Sigmoid colon (tissue), 7 donors: ENCODE data around the gene MRPS12. TPM values are rescaled to one million over a fixed set of nuclear protein-coding genes. Genes with fewer than 3 reads are reported as not detected.

Experiments used
- DNase-seq: peaks from one replicate; pipeline ENCODE4 v3.0.0-alpha.2; 2019
- H3K27ac ChIP-seq, 4 donors: fragments of 200-600 bp; sonication (generic); one replicate each; pipeline ENCODE4 v1.5.1; 2016 to 2019; ENCODE audit warnings: mild to moderate bottlenecking in 1 of 4
- H3K27me3 ChIP-seq, 3 donors: fragments of 200-600 bp; sonication (generic); one replicate each; pipeline ENCODE4 v1.5.1; 2019; ENCODE audit warnings: mild to moderate bottlenecking in 1 of 3
- H3K36me3 ChIP-seq, 4 donors: fragments of 200-600 bp; sonication (generic); one replicate each; pipeline ENCODE4 v1.5.1; 2016 to 2019
- H3K4me1 ChIP-seq, 4 donors: fragments of 200-600 bp; sonication (generic); one replicate each; pipeline ENCODE4 v1.5.1; 2017 to 2019
- H3K4me3 ChIP-seq, 4 donors: fragments of 200-600 bp; sonication (generic); one replicate each; pipeline ENCODE4 v1.5.1; 2017 to 2019; ENCODE audit warnings: mild to moderate bottlenecking in 2 of 4, moderate library complexity in 1 of 4
- H3K9me3 ChIP-seq, 4 donors: fragments of 200-600 bp in 3 of 4; sonication (generic) in 3 of 4; one replicate each; pipeline versions ENCODE4 v1.5.1 to v1.6.1; 2013 to 2019
- CTCF ChIP-seq, 4 experiments: fragments of 450-650 bp in 3 of 4; fragments of 200-600 bp in 1 of 4; IDR thresholded peaks; one replicate each; pipeline ENCODE4 v1.5.1; 2016 to 2019; ENCODE audit warnings: antibody characterized with exemption in 4 of 4, mild to moderate bottlenecking in 3 of 4, moderate library complexity in 2 of 4
- EP300 ChIP-seq, 4 donors: sonication (generic); formaldehyde crosslinking; IDR thresholded peaks; one replicate each; pipeline ENCODE4 v1.6.1; 2017; ENCODE audit warnings: antibody characterized with exemption in 4 of 4
- POLR2A ChIP-seq, 2 donors: fragments of 450-650 bp; IDR thresholded peaks; one replicate each; pipeline ENCODE4 v1.6.1; 2016; ENCODE audit warnings: antibody characterized with exemption in 2 of 2, mild to moderate bottlenecking in 2 of 2, moderate library complexity in 2 of 2
- POLR2AphosphoS5 ChIP-seq, 4 donors: sonication (generic); formaldehyde crosslinking; IDR thresholded peaks; one replicate each; pipeline ENCODE4 v1.6.1; 2017; ENCODE audit warnings: antibody characterized with exemption in 4 of 4
- WGBS, 2 donors: extraction: QIAGEN DNeasy Blood & Tissue Kit; methylation state at CpG; one replicate each; pipeline ENCODE4 v1.1.7; 2013; 5-methylcytosine and 5-hydroxymethylcytosine counted together
- intact Hi-C: fragments of 100-400 bp; cut with DNase I; formaldehyde crosslinking; loops from one replicate; pipeline ENCODE4 v1.15.1; 2023
- polyA plus RNA-seq, 3 donors: library from polyadenylated mRNA; stranded (reverse); fragments of 200-250 nt; gene quantifications; one replicate each; pipeline ENCODE4 v1.2.3, GENCODE V29; 2013
- total RNA-seq, 4 donors: library from RNA; depleted of rRNA; stranded (reverse); fragments of >200 nt; gene quantifications; one replicate each; pipeline ENCODE4 v1.1.0, GENCODE V29; 2016
- donor health status: healthy with polysubstance abuse.
- donor health status: Bipolar disorder and iron deficiency.
- donor health status: healthy.

The MRPS12 gene
- total and polyA plus RNA-seq, 7 donors: 25.0 to 74.4 (median 30.7) TPM

- Histone ChIP-seq H3K36me3 (peaks cover 0 to 23% (median 3%) of the 10 kb centered on the region in 4 donors), H3K4me1 (no peaks in the 10 kb centered on the region), H3K27ac (no peak overlapping the region), H3K4me3 (no peak overlapping the region), H3K27me3 (no peaks in the 10 kb centered on the region), H3K9me3 (no peaks in the 10 kb centered on the region)
- intact Hi-C loops: no loop called here
- DNase-seq: no peak
- TF ChIP-seq POLR2AphosphoS5 (IDR thresholded peaks at IDR 0.05) (no peak), CTCF (IDR thresholded peaks at IDR 0.05) (no peak), POLR2A (IDR thresholded peaks at IDR 0.05) (no peak), EP300 (IDR thresholded peaks at IDR 0.05) (no peak)
- WGBS, 2 donors: 77 to 90% methylated on average over 20 of the region's 20 CpGs
These were observed 11.9 kb downstream of the MRPS12 start for GRCh38 chr19:38942471-38943181.

- peaks cover 0 to 6% (median 5%) of the 10 kb centered on the region in 4 donors for H3K4me1 ChIP-seq
- H3K9me3 ChIP-seq: no peaks in the 10 kb centered on the region
- intact Hi-C loops: no loop called here
- TF ChIP-seq CTCF (IDR thresholded peaks at IDR 0.05): no peak
- TF ChIP-seq POLR2AphosphoS5 (IDR thresholded peaks at IDR 0.05): no peak
- no peak for TF ChIP-seq EP300 (IDR thresholded peaks at IDR 0.05)
- TF ChIP-seq POLR2A (IDR thresholded peaks at IDR 0.05): no peak
- no peak for DNase-seq
- H3K4me3 ChIP-seq: no peak overlapping the region
- no peak overlapping the region for H3K27ac ChIP-seq
- peaks cover 0 to 23% (median 3%) of the 10 kb centered on the region in 4 donors for H3K36me3 ChIP-seq
- no peaks in the 10 kb centered on the region for H3K27me3 ChIP-seq
- 83 to 86% methylated on average over 12 of the region's 12 CpGs for WGBS, 2 donors
These were observed 14.3 kb downstream of the MRPS12 start for GRCh38 chr19:38944981-38945506.

- Histone ChIP-seq H3K27me3 (no peaks in the 10 kb centered on the region), H3K9me3 (no peaks in the 10 kb centered on the region), H3K4me3 (no peak overlapping the region), H3K27ac (no peak overlapping the region), H3K4me1 (peaks cover 0 to 11% (median 10%) of the 10 kb centered on the region in 4 donors), H3K36me3 (peaks cover 0 to 23% (median 3%) of the 10 kb centered on the region in 4 donors)
- no peak for DNase-seq
- WGBS, 2 donors: 64 to 85% methylated on average over 3 of the region's 3 CpGs
- TF ChIP-seq POLR2A (IDR thresholded peaks at IDR 0.05): no peak
- no peak for TF ChIP-seq CTCF (IDR thresholded peaks at IDR 0.05)
- TF ChIP-seq POLR2AphosphoS5 (IDR thresholded peaks at IDR 0.05): no peak
- no peak for TF ChIP-seq EP300 (IDR thresholded peaks at IDR 0.05)
- intact Hi-C loops: no loop called here
These were observed 15.0 kb downstream of the MRPS12 start for GRCh38 chr19:38945562-38946228.

- intact Hi-C loops: no loop called here
- no peak for TF ChIP-seq POLR2AphosphoS5 (IDR thresholded peaks at IDR 0.05)
- DNase-seq: no peak
- no peaks in the 10 kb centered on the region for H3K9me3 ChIP-seq
- no peaks in the 10 kb centered on the region for H3K27me3 ChIP-seq
- no peak overlapping the region for H3K4me3 ChIP-seq
- peaks cover 0 to 11% (median 10%) of the 10 kb centered on the region in 4 donors for H3K4me1 ChIP-seq
- WGBS, 2 donors: 54 to 86% methylated on average over 11 of the region's 11 CpGs
- no peak overlapping the region for H3K27ac ChIP-seq
- peaks cover 0 to 23% (median 3%) of the 10 kb centered on the region in 4 donors for H3K36me3 ChIP-seq
These were observed 15.7 kb downstream of the MRPS12 start for GRCh38 chr19:38946229-38947010.
